Stimulated activated CD8-positive, alpha-beta memory T cell treated with anti-CD3 and anti-CD28 coated beads, Interleukin-4, amount 100 ng/mL, for 4 hours (primary cell): ENCODE results near the gene MAN2A2.
"Not testable (repeated sequence)": the region's sequence is repeated elsewhere in the genome, so short reads cannot be mapped to it uniquely, and the experiment has no call there.

Source experiments
- DNase-seq, 2 donors: peaks; one replicate each; pipeline ENCODE4 v3.0.0-alpha.2; 2020; ENCODE audit warnings: low read depth in 2 of 2, low spot score in 1 of 2

Gene MAN2A2

DNA sequence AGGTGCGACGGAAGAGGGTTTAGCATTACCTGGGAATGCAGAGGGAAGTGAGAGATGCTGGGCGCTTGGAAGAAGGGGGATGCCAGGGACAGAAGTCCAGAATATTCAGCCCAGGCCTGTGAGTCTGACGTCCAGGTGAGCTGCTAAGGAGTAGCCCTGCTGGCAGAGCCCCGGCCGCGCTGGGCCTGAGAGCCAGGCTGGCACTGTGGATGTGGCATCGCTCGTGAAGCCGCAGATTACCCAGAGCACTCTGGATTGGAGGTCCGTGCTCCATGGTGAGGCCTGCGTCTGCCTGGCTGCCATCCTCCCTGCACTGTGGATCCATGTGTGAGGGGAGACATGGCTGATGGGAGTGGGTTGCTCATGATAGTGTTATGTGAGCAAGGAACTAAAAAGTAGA lies 14.5 kb downstream of the MAN2A2 start:
- no peak for DNase-seq

GRCh38 chr15:90918034-90918788 lies 15.1 kb downstream of the MAN2A2 start:
- no peak for DNase-seq

GRCh38 chr15:90918835-90919234 lies 15.7 kb downstream of the MAN2A2 start:
- no peak for DNase-seq

- no peak for DNase-seq
These were observed 18.8 kb downstream of the MAN2A2 start for GRCh38 chr15:90921887-90922286.

DNA sequence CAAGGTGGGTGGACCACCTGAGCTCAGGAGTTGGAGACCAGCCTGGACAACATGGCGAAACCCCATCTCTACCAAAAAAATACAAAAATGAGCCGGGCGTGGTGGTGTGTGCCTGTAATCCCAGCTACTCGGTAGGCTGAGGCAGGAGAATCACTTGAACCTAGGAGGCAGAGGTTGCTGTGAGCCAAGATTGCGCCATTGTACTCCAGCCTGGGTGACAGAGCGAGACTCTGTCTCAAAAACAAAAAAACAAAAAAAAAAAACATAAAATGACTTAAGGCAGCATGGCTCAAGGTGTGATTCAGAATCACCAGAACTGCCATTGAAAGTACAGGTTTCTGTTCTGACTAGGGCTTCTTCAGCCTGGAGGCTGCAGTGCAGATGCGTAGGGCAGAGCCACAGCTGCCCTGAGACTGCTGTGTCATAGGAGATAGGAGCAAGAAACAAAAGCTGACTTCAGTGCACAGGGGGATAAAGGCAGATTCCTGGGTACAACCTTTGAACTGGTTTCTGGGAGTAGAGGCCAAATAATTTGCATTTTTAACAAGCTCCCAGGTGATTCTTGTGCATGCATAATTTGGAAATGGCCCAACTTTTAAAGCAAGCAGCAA lies 19.7 kb downstream of the MAN2A2 start:
- not testable (repeated sequence) for DNase-seq

- DNase-seq, result no peak
These were observed 21.3 kb downstream of the MAN2A2 start for GRCh38 chr15:90924375-90924774.

DNA sequence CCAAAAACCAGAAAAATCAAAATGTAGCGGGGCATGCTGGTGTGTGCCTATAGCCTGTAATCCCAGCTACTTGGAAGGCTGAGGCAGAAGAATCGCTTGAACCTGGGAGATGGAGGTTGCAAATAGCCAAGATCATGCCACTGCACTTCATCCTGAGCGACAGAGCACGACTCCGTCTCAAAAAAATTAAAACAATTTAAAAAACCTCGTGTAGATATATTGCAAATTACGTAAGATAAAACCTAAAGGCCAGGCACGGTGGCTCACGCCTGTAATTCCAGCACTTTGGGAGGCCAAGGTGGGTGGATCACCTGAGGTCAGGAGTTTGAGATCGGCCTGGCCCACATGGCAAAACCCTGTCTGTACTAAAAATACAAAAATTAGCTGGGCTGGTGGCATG lies 23.7 kb downstream of the MAN2A2 start:
- not testable (repeated sequence) for DNase-seq

DNA sequence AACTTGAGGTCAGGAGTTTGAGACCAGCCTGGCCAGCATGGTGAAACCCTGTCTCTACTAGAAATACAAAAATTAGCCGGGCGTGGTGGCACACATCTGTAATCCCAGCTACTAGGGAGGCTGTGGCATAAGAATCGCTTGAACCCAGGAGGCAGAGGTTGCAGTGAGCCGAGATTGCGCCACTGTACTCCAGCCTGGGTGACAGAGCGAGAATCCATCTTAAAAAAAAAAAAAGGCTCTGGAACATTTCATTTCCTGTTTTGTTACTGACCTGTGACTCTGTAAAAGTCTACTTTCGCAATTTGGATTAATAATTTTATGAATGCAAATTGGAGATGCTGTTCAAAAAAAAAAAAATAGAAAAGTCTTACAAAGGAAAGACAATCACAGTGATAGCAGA lies 25.0 kb downstream of the MAN2A2 start:
- not testable (repeated sequence) for DNase-seq

DNA sequence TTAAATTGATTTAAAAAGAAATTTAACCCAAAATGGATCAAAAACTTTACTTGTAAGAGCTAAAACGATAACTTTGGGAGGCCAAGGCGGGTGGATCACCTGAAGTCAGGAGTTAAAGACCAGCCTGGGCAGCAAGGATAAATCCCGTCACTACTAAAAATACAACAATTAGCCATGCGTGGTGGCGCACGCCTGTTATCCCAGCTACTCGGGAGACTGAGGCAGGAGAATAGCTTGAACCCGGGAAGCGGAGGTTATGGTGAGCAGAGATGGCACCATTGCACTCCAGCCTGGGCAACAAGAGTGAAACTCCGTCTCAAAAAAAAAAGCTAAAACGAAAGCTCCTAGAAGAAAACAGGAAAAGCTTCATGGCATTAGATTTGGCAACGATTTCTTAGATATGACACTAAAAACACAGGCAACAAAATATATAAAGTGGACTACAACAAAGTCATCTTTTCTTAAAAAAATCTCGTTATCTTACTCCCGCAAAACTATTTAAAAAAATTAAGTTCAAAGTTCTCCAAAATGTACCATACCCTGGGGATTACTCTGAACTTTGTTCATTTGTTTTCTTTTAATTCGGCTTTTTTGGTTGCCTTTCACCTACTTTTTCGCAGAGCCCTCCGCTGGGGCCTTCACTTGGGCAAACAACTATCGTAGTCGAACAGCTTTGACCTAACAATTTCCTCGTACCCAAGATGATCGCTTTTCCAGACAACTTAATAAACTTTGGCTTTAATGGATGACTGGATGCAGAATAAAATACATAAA lies 26.3 kb downstream of the MAN2A2 start:
- no peak for DNase-seq

DNA sequence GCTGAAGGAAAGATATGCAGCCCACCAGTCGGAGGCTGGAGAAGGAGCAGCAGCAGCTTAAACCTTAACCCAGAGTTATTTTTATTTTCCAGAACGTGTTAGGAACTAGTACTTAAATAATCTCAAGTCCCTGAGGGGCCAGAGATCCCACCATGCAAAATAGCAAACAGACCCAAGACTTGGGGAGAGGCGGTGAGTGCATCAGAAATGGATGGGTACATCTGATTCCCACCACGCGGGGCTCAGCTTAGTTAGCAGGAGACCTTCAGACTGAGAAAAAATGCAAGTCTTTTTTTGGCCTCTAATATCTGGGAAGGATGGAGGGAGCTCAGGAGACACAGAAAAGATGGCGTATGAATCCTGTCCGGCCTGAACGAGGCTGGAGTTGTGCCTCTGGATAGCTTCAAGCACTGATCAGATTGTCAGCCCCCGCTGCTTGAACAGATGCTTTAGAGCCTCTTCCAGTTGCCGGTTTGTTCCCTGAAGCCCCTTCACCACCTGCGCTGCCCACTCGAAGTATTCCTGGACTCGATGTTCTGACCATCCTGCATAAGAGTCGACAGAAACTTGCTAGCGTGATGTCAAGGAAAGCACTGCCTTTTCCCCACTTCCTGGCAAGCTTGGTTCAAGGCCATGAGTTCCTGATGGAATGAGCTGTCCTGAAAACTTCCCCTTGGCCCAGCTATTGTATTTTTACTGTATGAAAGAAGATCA lies 27.9 kb downstream of the MAN2A2 start:
- DNase-seq, result no peak

GRCh38 chr15:90931575-90931827 lies 28.4 kb downstream of the MAN2A2 start:
- no peak for DNase-seq

- DNase-seq, result peak; percentile 74 to 84
These were observed 28.9 kb downstream of the MAN2A2 start, which contains the start of gene HDDC3 for GRCh38 chr15:90931828-90932659. TSS of gene HDDC3 (minus strand) at chr15:90932549. CDS start at chr15:90932540, 9 bp downstream.

DNA sequence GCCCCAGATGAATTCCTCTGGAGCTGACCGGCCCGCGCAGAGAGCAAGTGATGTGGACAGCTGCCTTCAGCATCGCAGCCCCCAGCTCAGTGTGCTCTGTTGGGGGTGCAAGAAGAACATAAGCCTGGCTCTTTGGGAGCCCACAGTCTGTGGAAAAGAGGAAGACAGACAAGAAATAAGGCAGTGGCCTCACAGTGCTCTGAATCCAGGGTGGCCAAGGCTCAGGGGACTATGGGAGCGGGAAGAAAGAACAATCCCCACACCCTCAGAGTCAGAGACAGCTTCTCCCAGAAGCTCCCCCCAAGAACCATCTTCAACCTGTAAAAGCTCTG lies 29.5 kb downstream of the MAN2A2 start:
- DNase-seq, result no peak

DNA sequence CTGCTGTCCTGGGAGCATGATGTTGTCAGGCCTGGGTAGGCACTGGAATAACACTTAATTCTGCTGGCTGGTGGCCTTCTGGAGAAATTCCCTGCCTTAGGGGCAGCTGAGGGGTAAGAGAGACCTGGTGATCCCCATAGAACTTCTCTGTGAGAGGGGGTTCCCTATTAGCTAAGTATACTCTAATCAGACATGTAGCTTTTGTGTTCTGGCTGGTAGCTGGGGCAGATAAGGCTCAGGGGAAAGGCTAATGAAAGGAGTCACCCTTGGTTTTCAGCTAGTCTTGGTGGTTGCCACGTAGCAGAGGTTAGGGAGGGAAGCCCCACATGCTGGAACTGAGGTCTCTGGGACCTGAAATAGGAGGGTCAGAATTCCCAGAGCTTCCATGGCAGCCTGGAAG lies 30.2 kb downstream of the MAN2A2 start:
- DNase-seq, result no peak

GRCh38 chr15:90934256-90934948 lies 31.3 kb downstream of the MAN2A2 start:
- DNase-seq, result peak; percentile 57 to 62

DNA sequence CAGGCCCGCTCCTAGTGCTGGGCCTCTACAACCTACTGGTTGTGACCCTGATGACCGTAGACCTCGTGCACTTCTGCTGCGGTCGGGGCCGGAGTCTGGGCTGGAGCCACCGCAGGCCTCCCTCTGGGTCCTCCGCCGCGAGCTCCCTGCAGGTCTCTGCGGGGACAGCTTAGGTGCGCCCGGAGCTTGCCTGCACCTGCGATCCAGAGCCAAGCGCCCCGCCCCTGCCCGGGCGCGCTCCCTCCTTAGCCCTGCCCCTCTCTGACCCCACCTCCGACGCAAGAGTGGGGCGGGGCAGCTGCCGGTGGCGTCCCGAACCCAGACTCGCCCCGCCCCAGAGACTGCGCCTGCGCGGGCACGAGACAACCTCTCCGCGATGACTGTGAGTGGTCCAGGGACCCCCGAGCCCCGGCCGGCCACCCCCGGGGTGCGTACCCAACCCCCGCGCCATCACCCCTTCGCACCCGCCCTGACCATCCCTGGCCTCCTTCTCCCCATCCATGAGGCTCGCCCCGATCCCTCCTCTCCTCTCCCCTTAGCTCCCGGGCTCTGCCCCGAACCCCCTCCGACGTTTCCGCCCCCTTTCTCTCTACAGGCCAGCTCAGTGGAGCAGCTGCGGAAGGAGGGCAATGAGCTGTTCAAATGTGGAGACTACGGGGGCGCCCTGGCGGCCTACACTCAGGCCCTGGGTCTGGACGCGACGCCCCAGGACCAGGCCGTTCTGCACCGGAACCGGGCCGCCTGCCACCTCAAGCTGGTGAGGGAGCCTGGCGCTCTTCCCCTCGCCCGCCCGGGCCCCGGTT lies 32.0 kb downstream of the MAN2A2 start, which contains the start of gene UNC45A:
TSS of gene UNC45A (plus strand) at position 337 of the 803 bp plus-strand sequence. CDS start at position 377, 40 bp downstream.
- DNase-seq, result peak; percentile 89

- no peak for DNase-seq
These were observed 33.7 kb downstream of the MAN2A2 start for GRCh38 chr15:90936823-90937222.

DNA sequence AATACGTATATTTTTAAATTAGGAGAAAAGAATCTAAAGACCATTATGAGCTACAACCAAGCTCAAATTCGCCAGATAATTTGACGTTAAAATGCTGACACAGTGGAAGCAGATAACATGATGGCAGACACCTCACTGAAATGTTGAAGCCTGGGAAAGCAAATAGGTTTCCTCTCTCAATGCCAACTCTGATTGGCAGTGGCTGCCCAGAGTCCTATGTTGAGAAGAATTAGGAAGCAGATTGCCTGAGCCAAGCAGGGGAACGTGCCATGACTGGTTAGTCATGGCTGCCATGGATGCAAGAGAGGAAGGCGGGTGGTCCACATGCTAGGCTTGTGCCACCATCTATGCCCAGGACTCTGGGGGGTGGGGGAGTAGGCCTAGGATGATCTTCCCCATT lies 35.2 kb downstream of the MAN2A2 start:
- no peak for DNase-seq

DNA sequence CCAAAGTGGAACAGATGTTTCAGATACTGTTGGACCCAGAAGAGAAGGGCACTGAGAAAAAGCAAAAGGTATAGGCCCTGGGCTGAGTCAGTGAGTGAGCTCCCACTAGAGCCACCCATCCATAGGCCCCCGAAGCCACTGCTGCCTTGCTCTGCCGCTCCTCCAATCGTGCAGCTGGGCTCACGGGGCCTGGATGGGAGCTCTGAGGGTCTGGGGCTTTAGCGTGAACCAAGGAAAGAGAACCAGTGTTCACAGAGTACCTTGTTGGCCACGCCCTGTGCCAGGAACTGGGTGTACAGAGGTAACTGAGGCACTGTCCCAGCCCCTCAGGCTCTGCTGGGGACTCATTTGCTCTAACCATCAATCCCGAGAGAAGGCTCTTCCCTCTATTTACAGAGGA lies 36.7 kb downstream of the MAN2A2 start:
- no peak for DNase-seq
